Lung (tissue), 12 donors: ENCODE data around the gene PRMT3. TPM values are rescaled to one million over a fixed set of nuclear protein-coding genes. Genes with fewer than 3 reads are reported as not detected.
"Not testable (repeated sequence)": the region's sequence is repeated elsewhere in the genome, so short reads cannot be mapped to it uniquely, and the experiment has no call there.

Experiments used
- ATAC-seq: fragments of 200-7000 bp; cut with Tn5 transposase; one replicate; pipeline ENCODE4 v1.9.1; 2020; ENCODE audit warnings: moderate number of reproducible peaks; ENCODE audit not compliant: insufficient read depth, low FRiP score
- DNase-seq, 3 donors: peaks; one replicate each; pipeline ENCODE4 v3.0.0-alpha.2; 2013 to 2017
- H3K27ac ChIP-seq, 2 donors: one replicate each; pipeline ENCODE4 v1.5.1; 2013; ENCODE audit warnings: mild to moderate bottlenecking in 2 of 2, moderate library complexity in 2 of 2, control low read depth in 1 of 2, inconsistent platforms in 1 of 2, low read depth in 1 of 2, low read length in 1 of 2
- H3K27me3 ChIP-seq, 3 donors: one replicate each; pipeline ENCODE4 v1.5.1; 2013; ENCODE audit warnings: low read length in 2 of 3; ENCODE audit not compliant: control insufficient read depth in 3 of 3, insufficient read depth in 3 of 3
- H3K36me3 ChIP-seq, 4 donors: one replicate each; pipeline ENCODE4 v1.5.1; 2013; ENCODE audit warnings: low read length in 4 of 4, mild to moderate bottlenecking in 1 of 4, moderate library complexity in 1 of 4; ENCODE audit not compliant: control insufficient read depth in 4 of 4, insufficient read depth in 4 of 4
- H3K4me1 ChIP-seq, 5 donors: one replicate each; pipeline ENCODE4 v1.5.1; 2013; ENCODE audit warnings: low read length in 5 of 5, mild to moderate bottlenecking in 2 of 5, moderate library complexity in 1 of 5; ENCODE audit not compliant: control insufficient read depth in 5 of 5, insufficient read depth in 5 of 5
- H3K4me3 ChIP-seq: one replicate; pipeline ENCODE4 v1.5.1; 2013; ENCODE audit warnings: mild to moderate bottlenecking, control low read depth, moderate library complexity
- H3K9ac ChIP-seq, 2 donors: one replicate each; pipeline ENCODE4 v1.5.1; 2013; ENCODE audit warnings: low read length in 2 of 2, control low read depth in 1 of 2; ENCODE audit not compliant: insufficient read depth in 1 of 2
- H3K9me3 ChIP-seq, 4 donors: one replicate each; pipeline ENCODE4 v1.5.1; 2013; ENCODE audit warnings: low read length in 3 of 4, mild to moderate bottlenecking in 1 of 4, moderate library complexity in 1 of 4; ENCODE audit not compliant: control insufficient read depth in 4 of 4, insufficient read depth in 3 of 4
- WGBS, 2 donors: extraction: QIAGEN DNeasy Blood & Tissue Kit; methylation state at CpG; one replicate each; pipeline ENCODE4 v1.1.7; 2013; 5-methylcytosine and 5-hydroxymethylcytosine counted together
- polyA plus RNA-seq, 2 donors: library from polyadenylated mRNA; stranded (reverse); fragments of 200-250 nt; gene quantifications; one replicate each; pipeline ENCODE4 v1.2.1, GENCODE V29; 2013
- total RNA-seq, 2 donors: library from RNA; depleted of rRNA in 1 of 2; stranded (reverse); fragments of >200 nt in 1 of 2; gene quantifications; one replicate each; pipeline ENCODE4 v1.2.1, GENCODE V29; 2014 to 2021
- TF ChIP-seq, protein P1 (sequence below): IDR thresholded peaks from 2 replicates; pipeline ENCODE4 v1.5.1; 2012; ENCODE audit warnings: mild to moderate bottlenecking; ENCODE audit errors: control extremely low read depth, extremely low read depth
- donor health status: control.
- donor health status: control.
- donor health status: Bipolar disorder and iron deficiency.
- donor health status: healthy.
- donor health status: DM: yes; HTN: yes; CAD: no.

PRMT3 gene
- total and polyA plus RNA-seq, 4 donors = 8.2 to 19.7 (median 10.3) TPM

DNA sequence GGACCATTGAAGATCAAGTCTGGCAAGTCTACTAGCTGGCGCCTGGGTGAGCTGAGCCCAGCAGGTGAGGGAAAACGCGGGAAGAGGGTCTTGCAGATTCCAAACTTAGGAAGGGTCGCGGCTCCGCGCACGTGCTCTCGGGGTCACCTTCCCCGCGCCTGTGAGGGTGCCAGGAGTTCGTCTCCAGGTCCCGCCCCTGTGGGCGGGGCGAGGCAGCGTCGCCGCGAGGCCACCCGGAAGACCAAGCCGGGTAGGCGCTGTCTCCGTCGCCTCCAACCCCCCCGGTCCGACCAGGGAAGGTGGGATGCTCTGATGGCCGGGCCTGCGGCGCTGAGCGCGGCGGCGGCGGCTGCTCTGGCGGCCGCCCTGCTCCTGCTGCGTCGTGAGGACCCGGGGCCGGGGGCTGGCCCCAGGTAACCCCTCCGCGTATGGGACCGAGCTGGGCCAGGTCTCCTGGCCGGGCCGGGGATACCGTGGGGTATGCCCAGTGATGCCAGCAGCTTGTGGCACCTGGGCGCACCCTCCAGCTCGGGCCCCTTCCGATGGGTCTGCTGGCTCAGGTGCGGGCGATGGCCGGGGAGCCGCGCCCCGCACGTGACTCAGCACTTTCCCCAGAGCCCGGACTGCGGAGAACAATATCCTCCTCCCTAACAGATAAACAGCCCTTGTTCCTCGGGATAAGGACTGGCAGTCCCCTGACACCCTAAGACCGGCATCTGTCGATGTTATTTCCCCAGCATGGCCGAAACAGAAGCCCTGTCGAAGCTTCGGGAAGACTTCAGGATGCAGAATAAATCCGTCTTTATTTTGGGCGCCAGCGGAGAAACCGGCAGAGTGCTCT is 23.8 kb upstream of the PRMT3 start, which contains the start of gene HTATIP2:
Gene HTATIP2 (plus strand): TSS at position 215 of the 841 bp plus-strand sequence. CDS start 524 bp downstream, at position 739.
- Histone ChIP-seq H3K27ac (peak within 1 kb of the TSS; percentile 95 to 97), H3K36me3 (peaks cover 0 to 8% (median under 1%) of the 10 kb centered on the region in 4 donors), H3K9me3 (no peaks in the 10 kb centered on the region), H3K4me3 (peak within 1 kb of the TSS; percentile 99), H3K4me1 (peaks cover 0 to 10% (median 6%) of the 10 kb centered on the region in 5 donors), H3K27me3 (peaks cover 0 to 13% (median 0%) of the 10 kb centered on the region in 3 donors), H3K9ac (no peak within 1 kb of the TSS)
- DNase-seq (peak; percentile 16 to 35 (median 32)), ATAC-seq (peak; percentile 89)
- TF ChIP-seq, protein P1, sequence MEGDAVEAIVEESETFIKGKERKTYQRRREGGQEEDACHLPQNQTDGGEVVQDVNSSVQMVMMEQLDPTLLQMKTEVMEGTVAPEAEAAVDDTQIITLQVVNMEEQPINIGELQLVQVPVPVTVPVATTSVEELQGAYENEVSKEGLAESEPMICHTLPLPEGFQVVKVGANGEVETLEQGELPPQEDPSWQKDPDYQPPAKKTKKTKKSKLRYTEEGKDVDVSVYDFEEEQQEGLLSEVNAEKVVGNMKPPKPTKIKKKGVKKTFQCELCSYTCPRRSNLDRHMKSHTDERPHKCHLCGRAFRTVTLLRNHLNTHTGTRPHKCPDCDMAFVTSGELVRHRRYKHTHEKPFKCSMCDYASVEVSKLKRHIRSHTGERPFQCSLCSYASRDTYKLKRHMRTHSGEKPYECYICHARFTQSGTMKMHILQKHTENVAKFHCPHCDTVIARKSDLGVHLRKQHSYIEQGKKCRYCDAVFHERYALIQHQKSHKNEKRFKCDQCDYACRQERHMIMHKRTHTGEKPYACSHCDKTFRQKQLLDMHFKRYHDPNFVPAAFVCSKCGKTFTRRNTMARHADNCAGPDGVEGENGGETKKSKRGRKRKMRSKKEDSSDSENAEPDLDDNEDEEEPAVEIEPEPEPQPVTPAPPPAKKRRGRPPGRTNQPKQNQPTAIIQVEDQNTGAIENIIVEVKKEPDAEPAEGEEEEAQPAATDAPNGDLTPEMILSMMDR = no peak
- WGBS, 2 donors = 2% methylated on average over 63 to 68 of the region's 68 CpGs

DNA sequence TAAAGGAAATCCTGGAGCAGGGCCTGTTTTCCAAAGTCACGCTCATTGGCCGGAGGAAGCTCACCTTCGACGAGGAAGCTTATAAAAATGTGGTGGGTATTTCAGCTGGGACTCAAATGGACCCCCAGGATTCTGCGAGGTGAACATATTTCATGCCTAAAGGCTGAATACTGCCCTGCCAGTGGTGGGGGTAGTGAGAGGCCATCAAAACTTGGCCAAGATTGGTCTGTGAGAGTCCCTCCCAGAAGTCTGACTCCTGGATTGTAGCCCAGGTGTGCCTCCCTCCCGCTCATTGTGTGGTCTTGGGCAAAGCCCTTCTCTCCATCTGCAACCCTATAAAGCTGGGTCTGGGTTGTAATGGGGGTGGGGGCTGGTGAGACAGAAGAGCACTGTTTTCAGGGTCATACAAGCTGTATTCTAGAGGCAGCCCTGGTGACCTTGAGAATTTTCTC is 23.1 kb upstream of the PRMT3 start:
- Histone ChIP-seq H3K27ac (peak overlapping the region; percentile 95 to 97), H3K9ac (no peak overlapping the region), H3K27me3 (peaks cover 0 to 13% (median 0%) of the 10 kb centered on the region in 3 donors), H3K9me3 (no peaks in the 10 kb centered on the region), H3K4me3 (peak overlapping the region; percentile 99), H3K4me1 (peaks cover 0 to 10% (median 6%) of the 10 kb centered on the region in 5 donors), H3K36me3 (peaks cover 0 to 8% (median under 1%) of the 10 kb centered on the region in 4 donors)
- TF ChIP-seq, protein P1 = no peak
- whole genome bisulfite sequencing, 2 donors = 25 to 27% methylated on average over 6 of the region's 6 CpGs
- DNase-seq = no peak
- no peak for ATAC-seq

DNA sequence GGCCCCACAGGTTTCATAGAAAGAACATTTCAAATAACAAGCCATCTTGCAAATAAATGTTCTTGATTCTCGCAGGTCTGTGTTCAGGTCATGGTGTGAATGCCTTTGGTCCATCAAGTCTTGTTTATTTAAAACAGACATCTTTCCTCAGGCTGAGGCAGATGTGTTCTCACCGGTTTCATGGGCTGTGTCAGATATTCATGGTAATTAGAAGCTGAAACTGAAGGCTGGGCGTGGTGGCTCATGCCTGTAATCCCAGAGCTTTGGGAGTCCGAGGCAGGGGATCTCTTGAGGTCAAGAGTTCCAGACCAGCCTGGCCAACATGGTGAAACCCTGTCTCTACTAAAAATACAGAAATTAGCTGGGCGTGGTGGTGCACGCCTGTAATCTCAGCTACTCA is 22.1 kb upstream of the PRMT3 start:
- H3K9me3 ChIP-seq, H3K4me3 ChIP-seq, H3K36me3 ChIP-seq, H3K9ac ChIP-seq, ATAC-seq, H3K27ac ChIP-seq, DNase-seq: not testable (repeated sequence)
- Histone ChIP-seq H3K4me1 (peaks cover 0 to 10% (median 6%) of the 10 kb centered on the region in 5 donors), H3K27me3 (peaks cover 0 to 11% (median 0%) of the 10 kb centered on the region in 3 donors)
- 96% methylated on average over 6 of the region's 6 CpGs for WGBS, 2 donors

DNA sequence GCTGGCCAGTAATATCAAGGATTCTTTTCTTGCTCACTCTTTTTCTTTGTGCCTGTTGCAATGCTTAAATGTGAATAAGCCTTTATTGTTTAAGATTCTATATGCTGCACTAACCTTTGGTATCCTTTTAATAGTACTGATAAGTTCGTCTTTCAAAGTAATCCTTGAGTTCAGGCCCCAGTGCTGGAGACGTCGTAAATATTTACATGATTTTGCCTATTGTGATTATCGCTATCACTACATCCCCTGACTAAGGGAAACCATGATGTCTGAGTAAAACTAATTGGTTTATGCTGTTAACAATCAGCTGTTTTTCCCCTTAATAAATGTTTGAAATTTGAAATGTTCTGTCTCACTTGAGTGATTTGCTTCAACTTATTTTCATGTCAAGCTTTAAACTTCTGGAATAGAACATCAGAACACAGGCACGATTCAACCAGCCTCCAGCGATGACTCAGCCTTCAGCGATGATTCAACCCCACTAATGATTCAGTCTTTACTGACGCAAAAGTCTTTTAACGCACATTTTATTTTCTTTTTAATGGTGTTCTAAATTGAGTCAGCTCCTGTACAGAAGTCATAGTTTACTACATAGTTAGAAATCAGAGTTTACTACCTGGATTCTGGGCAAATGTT is 20.1 kb upstream of the PRMT3 start:
- no peak for DNase-seq
- no peak for ATAC-seq
- Histone ChIP-seq H3K4me3 (no peak overlapping the region), H3K4me1 (peaks cover 0 to 10% (median 6%) of the 10 kb centered on the region in 5 donors), H3K9ac (no peak overlapping the region), H3K27me3 (peaks cover 0 to 11% (median 0%) of the 10 kb centered on the region in 3 donors), H3K36me3 (peaks cover 0 to 11% (median 3%) of the 10 kb centered on the region in 4 donors), H3K27ac (no peak overlapping the region), H3K9me3 (no peaks in the 10 kb centered on the region)
- TF ChIP-seq, protein P1 = no peak
- WGBS, 2 donors = 72 to 79% methylated on average over 9 of the region's 9 CpGs
